RWPE2 (cell line): Measurements from ENCODE around the gene CKAP5.

ENCODE experiments used
- ATAC-seq: fragments of 200-7000 bp; cut with Tn5 transposase; 3 replicates; pipeline ENCODE4 v1.9.1; 2021; ENCODE audit warnings: low read depth
- DNase-seq: peaks from one replicate; pipeline ENCODE4 v3.0.0-alpha.2; 2020; ENCODE audit warnings: low spot score
- H3K27ac ChIP-seq: fragments of 450-650 bp; 2 replicates; pipeline ENCODE4 v1.5.1; 2017; ENCODE audit warnings: mild to moderate bottlenecking; ENCODE audit not compliant: poor library complexity, severe bottlenecking
- H3K27me3 ChIP-seq: fragments of 250-450 bp; sonication (Bioruptor Pico); 2 replicates; pipeline ENCODE4 v1.5.1; 2021; ENCODE audit warnings: mild to moderate bottlenecking, moderate library complexity; ENCODE audit not compliant: insufficient read depth, poor library complexity, severe bottlenecking
- H3K36me3 ChIP-seq: fragments of 250-450 bp; sonication (Bioruptor Pico); 2 replicates; pipeline ENCODE4 v1.5.1; 2020; ENCODE audit warnings: low read depth, mild to moderate bottlenecking, moderate library complexity
- H3K4me1 ChIP-seq: fragments of 250-450 bp; sonication (Bioruptor Pico); 2 replicates; pipeline ENCODE4 v1.5.1; 2021; ENCODE audit warnings: mild to moderate bottlenecking, moderate library complexity; ENCODE audit not compliant: insufficient read depth, poor library complexity, severe bottlenecking
- H3K4me3 ChIP-seq: fragments of 250-450 bp; sonication (Bioruptor Pico); 2 replicates; pipeline ENCODE4 v1.5.1; 2021; ENCODE audit warnings: mild to moderate bottlenecking, moderate library complexity; ENCODE audit not compliant: severe bottlenecking
- H3K9me3 ChIP-seq: fragments of 250-450 bp; sonication (Bioruptor Pico); 2 replicates; pipeline ENCODE4 v1.5.1; 2021; ENCODE audit warnings: mild to moderate bottlenecking, moderate library complexity; ENCODE audit not compliant: severe bottlenecking
- CTCF ChIP-seq: fragments of 450-650 bp; IDR thresholded peaks from one replicate; pipeline ENCODE4 v1.5.1; 2017; ENCODE audit warnings: mild to moderate bottlenecking, moderate library complexity; ENCODE audit not compliant: poor library complexity, severe bottlenecking

CKAP5 gene

GRCh38 chr11:46836870-46837269 lies 9.2 kb downstream of the CKAP5 start:
- H3K27ac ChIP-seq = no peak overlapping the region
- no peaks in the 10 kb centered on the region for H3K4me1 ChIP-seq
- no peak overlapping the region for H3K4me3 ChIP-seq
- H3K27me3 ChIP-seq = no peaks in the 10 kb centered on the region
- peaks cover 39% of the 10 kb centered on the region for H3K36me3 ChIP-seq
- no peak for TF ChIP-seq CTCF
- no peak for DNase-seq
- ATAC-seq = no peak
- no peaks in the 10 kb centered on the region for H3K9me3 ChIP-seq

GRCh38 chr11:46836431-46836830 lies 9.6 kb downstream of the CKAP5 start:
- H3K36me3 ChIP-seq = peaks cover 37% of the 10 kb centered on the region
- TF ChIP-seq CTCF = no peak
- no peak for ATAC-seq

DNA sequence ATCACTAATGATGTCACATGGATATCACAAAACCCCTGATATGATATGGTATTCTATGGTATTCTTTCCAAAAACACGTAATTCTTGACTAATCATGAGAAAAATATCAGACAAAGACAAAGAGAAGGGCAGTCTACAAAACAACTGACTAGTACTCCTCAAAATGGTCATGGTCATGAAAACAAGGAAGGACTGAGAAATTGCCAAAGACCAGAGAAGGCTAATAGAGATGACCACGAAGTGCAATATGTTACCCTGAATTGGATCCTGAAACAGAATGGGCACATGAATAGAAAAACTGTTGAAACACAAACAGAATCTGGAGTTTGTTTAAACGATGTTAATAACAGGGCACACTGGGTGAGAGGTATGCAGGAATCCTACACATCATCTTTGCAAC lies 10.2 kb downstream of the CKAP5 start:
- Histone ChIP-seq H3K4me1 (no peaks in the 10 kb centered on the region), H3K9me3 (no peaks in the 10 kb centered on the region), H3K36me3 (peaks cover 34% of the 10 kb centered on the region), H3K4me3 (no peak overlapping the region), H3K27ac (no peak overlapping the region), H3K27me3 (no peaks in the 10 kb centered on the region)
- DNase-seq = no peak
- no peak for ATAC-seq
- no peak for TF ChIP-seq CTCF

More at GRCh38 chr11:46836431-46836830, 9.6 kb downstream of the CKAP5 start:
- Histone ChIP-seq H3K4me1 (no peaks in the 10 kb centered on the region), H3K4me3 (no peak overlapping the region), H3K27ac (no peak overlapping the region), H3K27me3 (no peaks in the 10 kb centered on the region), H3K9me3 (no peaks in the 10 kb centered on the region)
- no peak for DNase-seq

- DNase-seq (no peak), ATAC-seq (no peak)
- no peak overlapping the region for H3K4me3 ChIP-seq
- H3K27ac ChIP-seq = no peak overlapping the region
- no peaks in the 10 kb centered on the region for H3K9me3 ChIP-seq
- peaks cover 25% of the 10 kb centered on the region for H3K36me3 ChIP-seq
- H3K27me3 ChIP-seq = no peaks in the 10 kb centered on the region
- H3K4me1 ChIP-seq = no peaks in the 10 kb centered on the region
- no peak for TF ChIP-seq CTCF
These were observed 11.3 kb downstream of the CKAP5 start for GRCh38 chr11:46834821-46835220.

DNA sequence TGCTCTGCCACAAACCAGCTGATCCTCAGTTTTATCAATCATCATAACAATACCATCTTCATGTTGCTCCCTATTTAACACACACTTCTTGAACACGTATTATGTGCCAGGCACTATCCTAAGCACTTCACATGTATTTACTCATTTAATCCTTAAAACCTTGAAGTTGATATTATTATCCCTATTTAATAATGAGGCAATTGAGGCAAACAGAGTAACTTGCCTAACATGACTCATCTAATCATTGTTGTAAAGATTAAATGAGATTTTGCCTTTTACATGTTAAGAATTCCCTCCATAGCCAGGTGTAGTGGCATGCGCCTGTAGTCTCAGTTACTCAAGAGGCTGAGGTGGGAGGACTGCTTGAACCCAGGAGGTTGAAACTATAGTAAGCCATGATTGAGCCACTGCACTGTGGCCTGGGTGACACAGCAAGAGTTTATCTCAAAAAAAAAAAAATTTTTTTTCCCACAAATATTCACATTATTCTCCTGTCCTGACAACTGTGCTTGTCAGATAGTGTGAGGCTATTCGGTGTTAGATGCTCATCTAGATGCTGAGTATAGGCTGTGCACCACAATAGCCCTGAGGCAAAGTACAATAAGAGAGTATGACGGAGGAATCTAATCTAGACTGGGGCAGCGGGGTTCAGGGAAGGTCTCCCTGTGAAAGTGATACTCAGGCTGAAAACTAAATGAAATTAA lies 13.4 kb downstream of the CKAP5 start:
- TF ChIP-seq CTCF = no peak
- ATAC-seq (no peak), DNase-seq (no peak)
- no peak overlapping the region for H3K4me3 ChIP-seq
- H3K36me3 ChIP-seq = peaks cover 29% of the 10 kb centered on the region
- peaks cover 10% of the 10 kb centered on the region for H3K4me1 ChIP-seq
- H3K9me3 ChIP-seq = no peaks in the 10 kb centered on the region
- H3K27me3 ChIP-seq = no peaks in the 10 kb centered on the region
- no peak overlapping the region for H3K27ac ChIP-seq
